Gastrocnemius medialis (tissue), 4 donors: ENCODE results near the gene SLC4A3.

Experiments used
- POLR2A ChIP-seq, 2 donors: fragments of 450-650 bp; IDR thresholded peaks; one replicate each; pipeline ENCODE4 v1.6.1; 2017; ENCODE audit warnings: antibody characterized with exemption in 2 of 2, mild to moderate bottlenecking in 2 of 2, moderate library complexity in 2 of 2
- TF ChIP-seq, protein P1 (sequence below), 5 experiments: fragments of 450-650 bp in 3 of 5; fragments of 200-600 bp in 2 of 5; sonication (generic) in 2 of 5; IDR thresholded peaks in 4 of 5; conservative IDR thresholded peaks in 1 of 5; 1 replicate in 4 of 5; 2 replicates in 1 of 5; pipeline ENCODE4 v1.5.1; 2016 to 2019; ENCODE audit warnings: antibody characterized with exemption in 5 of 5, mild to moderate bottlenecking in 3 of 5, moderate library complexity in 3 of 5

- TF ChIP-seq, protein P1, sequence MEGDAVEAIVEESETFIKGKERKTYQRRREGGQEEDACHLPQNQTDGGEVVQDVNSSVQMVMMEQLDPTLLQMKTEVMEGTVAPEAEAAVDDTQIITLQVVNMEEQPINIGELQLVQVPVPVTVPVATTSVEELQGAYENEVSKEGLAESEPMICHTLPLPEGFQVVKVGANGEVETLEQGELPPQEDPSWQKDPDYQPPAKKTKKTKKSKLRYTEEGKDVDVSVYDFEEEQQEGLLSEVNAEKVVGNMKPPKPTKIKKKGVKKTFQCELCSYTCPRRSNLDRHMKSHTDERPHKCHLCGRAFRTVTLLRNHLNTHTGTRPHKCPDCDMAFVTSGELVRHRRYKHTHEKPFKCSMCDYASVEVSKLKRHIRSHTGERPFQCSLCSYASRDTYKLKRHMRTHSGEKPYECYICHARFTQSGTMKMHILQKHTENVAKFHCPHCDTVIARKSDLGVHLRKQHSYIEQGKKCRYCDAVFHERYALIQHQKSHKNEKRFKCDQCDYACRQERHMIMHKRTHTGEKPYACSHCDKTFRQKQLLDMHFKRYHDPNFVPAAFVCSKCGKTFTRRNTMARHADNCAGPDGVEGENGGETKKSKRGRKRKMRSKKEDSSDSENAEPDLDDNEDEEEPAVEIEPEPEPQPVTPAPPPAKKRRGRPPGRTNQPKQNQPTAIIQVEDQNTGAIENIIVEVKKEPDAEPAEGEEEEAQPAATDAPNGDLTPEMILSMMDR (IDR thresholded peaks at IDR 0.05 in 4 of 5, conservative IDR thresholded peaks at IDR 0.05 in 1 of 5) = no peak
- TF ChIP-seq POLR2A (IDR thresholded peaks at IDR 0.05) = no peak
Observed at GRCh38 chr2:219632760-219633105, 5.3 kb downstream of the SLC4A3 start.
